Right lobe of liver (tissue), 5 donors: ENCODE results near the gene RAB38. TPM values are rescaled to one million over a fixed set of nuclear protein-coding genes. Genes with fewer than 3 reads are reported as not detected.

Experiments
- microRNA-seq, 2 donors: library from miRNA; unstranded; fragments of <30 nt; microRNA quantifications; one replicate each; pipeline ENCODE4, GENCODE V29; 2019 to 2020
- small RNA-seq, 2 experiments: library from RNA; depleted of rRNA; stranded (forward); fragments of <200 nt; gene quantifications; one replicate each; pipeline ENCODE3, GENCODE V24; 2016
- total RNA-seq, 6 experiments: library from RNA; depleted of rRNA in 2 of 6; stranded (reverse); fragments of >200 nt in 2 of 6; fragmentation: NEBNext Ultra II Directional in 3 of 6; extraction: Animal tissue kit (Norgen Biotek cat#: 25700) in 3 of 6; gene quantifications; one replicate each; pipeline versions ENCODE4 v1.1.0 to v1.2.4, GENCODE V29; 2016 to 2023
- donor health status: DM: no; HTN: no; CAD: no.
- donor health status: DM: no; HTN: no; CAD: no.
- donor health status: DM: no; HTN: yes; CAD: no.
- donor health status: DM: no; HTN: yes; CAD: no.

The RAB38 gene
- total RNA-seq, 6 experiments from 2014 or later: 0.19 to 1.0 (median 0.70) TPM

Small RNA genes lying within 50 kb of the gene (microRNA-seq; reads per million reads assigned to microRNA genes)
- 0 reads per million in 2 donors for gene MIR3166

Small RNA genes lying within 50 kb of the gene (small RNA-seq; reads per million reads assigned to genes)
- gene MIR3166: 0 reads per million in 2 experiments
- gene RF00019: 0 reads per million in 2 experiments

Other genes with a start within 250 kb of the RAB38 start
- gene CTSC, start 162.3 kb upstream of the RAB38 start, total RNA-seq: 10 to 100 TPM; 20.1 to 68.0 (median 42.8) TPM